NOMO-1 (cell line): ENCODE results near the gene RPTOR.
A peak's percentile ranks its signal among the peaks of the same experiment; 100 is the strongest.

Experiments
- DNase-seq, 2 experiments: peaks; one replicate each; lab custom pipeline; 2025; ENCODE audit not compliant: unreplicated experiment in 2 of 2; lab: John Stamatoyannopoulos, UW

Gene RPTOR

GRCh38 chr17:80979547-80980378 is 435.1 kb downstream of the RPTOR start:
- no peak for DNase-seq

GRCh38 chr17:80980397-80981061 is 435.9 kb downstream of the RPTOR start:
- no peak for DNase-seq

GRCh38 chr17:80981062-80981902 is 436.6 kb downstream of the RPTOR start:
- DNase-seq: no peak

GRCh38 chr17:80981929-80982425 is 437.3 kb downstream of the RPTOR start:
- no peak for DNase-seq

GRCh38 chr17:80982426-80982974 is 437.9 kb downstream of the RPTOR start:
- DNase-seq: no peak

- no peak for DNase-seq
Observed at GRCh38 chr17:80983545-80983944, 438.9 kb downstream of the RPTOR start.

- DNase-seq: no peak
Observed at GRCh38 chr17:80984749-80985148, 440.1 kb downstream of the RPTOR start.

- DNase-seq: no peak
Observed at GRCh38 chr17:80986046-80986445, 441.4 kb downstream of the RPTOR start.

GRCh38 chr17:80986816-80987475 is 442.3 kb downstream of the RPTOR start:
- peak in 1 of 2 experiments; percentile 18 for DNase-seq

- no peak for DNase-seq
Observed at GRCh38 chr17:80987941-80988461, 443.4 kb downstream of the RPTOR start.

- DNase-seq: no peak
Observed at GRCh38 chr17:80989586-80989913, 444.9 kb downstream of the RPTOR start.

- no peak for DNase-seq
Observed at GRCh38 chr17:80990921-80991644, 446.4 kb downstream of the RPTOR start.

- DNase-seq: peak; percentile 44 to 56
Observed at GRCh38 chr17:80991645-80992076, 447.0 kb downstream of the RPTOR start, which contains the start of gene CHMP6. TSS of gene CHMP6 (plus strand) at chr17:80991841. CDS start at chr17:80991919, 78 bp downstream.

GRCh38 chr17:80992077-80992947 is 447.7 kb downstream of the RPTOR start:
- no peak for DNase-seq

- DNase-seq: peak in 1 of 2 experiments; percentile 50
Observed at GRCh38 chr17:80992948-80993624, 448.4 kb downstream of the RPTOR start.

- no peak for DNase-seq
Observed at GRCh38 chr17:80995131-80995530, 450.5 kb downstream of the RPTOR start.

GRCh38 chr17:80996422-80997305 is 452.0 kb downstream of the RPTOR start:
- DNase-seq: no peak
